SK-N-SH (cell line): ENCODE data around the gene RMDN2.

ENCODE experiments used
- CTCF ChIP-seq: fragments of 200-600 bp; sonication (generic); IDR thresholded peaks from 2 replicates; pipeline ENCODE4 v1.6.1; 2017; ENCODE audit warnings: antibody characterized with exemption, mild to moderate bottlenecking, moderate library complexity
- EP300 ChIP-seq, 2 experiments: IDR thresholded peaks; 2 replicates each; pipeline versions ENCODE4 v1.4.0 to v1.6.1; 2012; ENCODE audit warnings: borderline replicate concordance in 1 of 2, low read depth in 1 of 2, low read length in 1 of 2
- EZH2phosphoT487 ChIP-seq: fragments of 200-600 bp; sonication (generic); IDR thresholded peaks from 2 replicates; pipeline ENCODE4 v1.6.1; 2017; ENCODE audit warnings: low read depth, mixed run types, mild to moderate bottlenecking, antibody characterized with exemption, moderate library complexity, borderline replicate concordance
- FOXM1 ChIP-seq: IDR thresholded peaks from 2 replicates; pipeline ENCODE4 v1.4.0; 2012; ENCODE audit warnings: low read depth, mild to moderate bottlenecking
- JUND ChIP-seq: IDR thresholded peaks from 2 replicates; pipeline ENCODE4 v1.4.0; 2012
- MEF2A ChIP-seq: IDR thresholded peaks from 2 replicates; pipeline ENCODE4 v1.4.0; 2012; ENCODE audit warnings: low read depth, borderline replicate concordance
- MXI1 ChIP-seq: IDR thresholded peaks from 2 replicates; pipeline ENCODE4 v1.6.1; 2012; ENCODE audit warnings: mild to moderate bottlenecking, low read depth, low read length, improper control_type of control experiment
- PBX3 ChIP-seq: IDR thresholded peaks from 2 replicates; pipeline ENCODE4; 2012
- RCOR1 ChIP-seq: fragments of 150-350 bp; IDR thresholded peaks from 2 replicates; pipeline ENCODE4 v1.6.1; 2017; ENCODE audit warnings: antibody characterized with exemption, low read length
- REST ChIP-seq: IDR thresholded peaks from 2 replicates; pipeline ENCODE4 v1.6.1; 2012; ENCODE audit warnings: mild to moderate bottlenecking, low read depth, low read length, moderate library complexity
- SIN3A ChIP-seq: IDR thresholded peaks from 2 replicates; pipeline ENCODE4 v1.6.1; 2012; ENCODE audit warnings: low read depth, mild to moderate bottlenecking, low read length, moderate library complexity, borderline replicate concordance
- USF1 ChIP-seq: IDR thresholded peaks from 2 replicates; pipeline ENCODE4 v1.4.0; 2012; ENCODE audit warnings: low read depth, borderline replicate concordance
- YY1 ChIP-seq: IDR thresholded peaks from 2 replicates; pipeline ENCODE4 v1.4.0; 2012; ENCODE audit warnings: low read depth, mild to moderate bottlenecking

- TF ChIP-seq CTCF = no peak
- no peak for TF ChIP-seq RCOR1
- no peak for TF ChIP-seq EZH2phosphoT487
- no peak for TF ChIP-seq PBX3
- TF ChIP-seq MXI1 = no peak
- no peak for TF ChIP-seq YY1
- no peak for TF ChIP-seq REST
- TF ChIP-seq JUND = no peak
- no peak for TF ChIP-seq EP300 (IDR thresholded peaks at IDR 0.05; ENCODE audit: borderline replicate concordance in 1 of 2, low read depth in 1 of 2, low read length in 1 of 2)
- TF ChIP-seq SIN3A = no peak
- no peak for TF ChIP-seq MEF2A
- TF ChIP-seq USF1 = no peak
- no peak for TF ChIP-seq FOXM1
Measured at GRCh38 chr2:38037325-38037724, 112.2 kb downstream of the RMDN2 start.
